SK-N-DZ (cell line): ENCODE data around the gene SH3PXD2B.
"Not testable (repeated sequence)": the region's sequence is repeated elsewhere in the genome, so short reads cannot be mapped to it uniquely, and the experiment has no call there.

ENCODE experiments used
- DNase-seq: peaks from one replicate; pipeline ENCODE4 v3.0.0-alpha.2; 2015; ENCODE audit warnings: low spot score

SH3PXD2B gene

DNA sequence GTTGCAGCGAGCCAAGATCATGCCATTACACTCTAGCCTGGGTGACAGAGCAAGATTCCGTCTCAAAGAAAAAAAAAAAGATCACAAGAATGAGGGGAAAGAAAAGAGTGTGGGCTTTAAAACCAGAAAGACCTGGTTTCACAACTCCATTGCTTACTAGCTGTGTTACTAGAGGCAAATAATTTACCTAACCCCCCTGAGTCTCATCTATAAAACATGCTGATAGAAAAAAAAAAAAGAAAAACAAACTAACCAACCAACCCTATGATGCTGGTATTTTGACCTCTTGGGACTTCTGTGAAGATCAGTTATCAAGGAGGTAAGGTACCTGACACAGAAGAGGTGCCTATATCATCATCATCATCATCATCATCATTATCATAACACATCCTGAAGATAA lies 110.6 kb downstream of the SH3PXD2B start:
- no peak for DNase-seq

DNA sequence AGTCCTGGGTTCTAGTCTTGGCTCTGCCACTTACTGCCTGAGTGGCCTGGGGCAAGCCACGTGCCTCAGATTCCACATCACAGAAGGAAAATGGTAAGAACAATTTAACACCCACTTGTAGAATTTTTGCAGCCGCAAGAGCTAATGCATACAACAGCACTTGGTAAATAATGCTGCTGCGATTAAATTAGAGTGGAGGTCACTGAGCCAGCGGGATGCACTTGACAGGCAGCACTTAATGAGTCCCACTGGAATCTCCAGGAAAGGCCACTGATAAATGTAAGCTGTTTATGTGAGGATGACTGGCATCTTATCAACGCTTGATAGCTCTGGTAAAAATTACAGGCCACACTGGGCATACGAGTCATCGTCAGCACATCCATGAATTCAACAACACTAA lies 111.4 kb downstream of the SH3PXD2B start:
- DNase-seq, result no peak

DNA sequence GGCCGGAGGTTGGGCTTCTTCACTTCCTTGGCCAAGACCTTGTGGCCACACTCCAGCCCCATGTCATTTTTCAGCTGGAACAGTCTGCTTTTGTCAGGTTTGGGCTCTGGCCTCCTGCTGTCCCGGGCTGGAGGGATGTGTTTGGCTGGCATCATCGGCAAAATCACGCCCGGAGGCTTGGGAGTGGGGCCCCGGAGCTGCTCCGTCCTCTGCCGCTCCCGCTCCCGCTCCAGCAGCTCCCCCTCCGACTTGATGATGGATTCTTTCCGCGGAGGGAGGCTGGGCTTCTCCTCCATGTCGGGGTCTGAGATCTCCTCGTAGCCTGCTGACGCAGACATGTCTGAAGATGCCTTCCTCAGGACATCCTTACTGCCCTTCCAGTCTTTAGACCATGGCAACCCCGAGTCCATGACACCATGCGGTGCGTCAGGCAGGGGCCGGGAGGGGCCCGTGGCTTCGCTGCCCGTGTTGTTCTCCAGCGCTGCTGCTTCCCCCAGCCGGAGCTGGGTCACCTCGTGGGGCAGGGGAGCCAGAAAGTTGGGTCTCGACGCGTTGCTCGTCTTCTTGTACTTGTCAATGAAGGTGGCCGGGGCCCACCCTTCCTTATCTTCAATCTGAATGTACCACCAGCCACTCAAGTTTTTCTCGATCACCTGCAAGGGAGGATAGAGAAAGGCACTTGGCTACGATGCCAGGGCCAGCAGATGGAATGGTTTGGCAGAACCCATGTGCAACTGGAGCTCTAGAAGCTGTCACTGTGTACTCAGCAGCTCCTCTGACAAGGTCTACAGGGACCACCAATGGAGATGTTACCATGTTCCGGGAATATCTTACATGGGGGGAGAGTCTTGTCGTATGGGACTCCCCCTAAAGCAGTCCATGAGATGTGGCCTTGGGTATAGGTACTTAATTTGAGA lies 114.8 kb downstream of the SH3PXD2B start:
- no peak for DNase-seq

DNA sequence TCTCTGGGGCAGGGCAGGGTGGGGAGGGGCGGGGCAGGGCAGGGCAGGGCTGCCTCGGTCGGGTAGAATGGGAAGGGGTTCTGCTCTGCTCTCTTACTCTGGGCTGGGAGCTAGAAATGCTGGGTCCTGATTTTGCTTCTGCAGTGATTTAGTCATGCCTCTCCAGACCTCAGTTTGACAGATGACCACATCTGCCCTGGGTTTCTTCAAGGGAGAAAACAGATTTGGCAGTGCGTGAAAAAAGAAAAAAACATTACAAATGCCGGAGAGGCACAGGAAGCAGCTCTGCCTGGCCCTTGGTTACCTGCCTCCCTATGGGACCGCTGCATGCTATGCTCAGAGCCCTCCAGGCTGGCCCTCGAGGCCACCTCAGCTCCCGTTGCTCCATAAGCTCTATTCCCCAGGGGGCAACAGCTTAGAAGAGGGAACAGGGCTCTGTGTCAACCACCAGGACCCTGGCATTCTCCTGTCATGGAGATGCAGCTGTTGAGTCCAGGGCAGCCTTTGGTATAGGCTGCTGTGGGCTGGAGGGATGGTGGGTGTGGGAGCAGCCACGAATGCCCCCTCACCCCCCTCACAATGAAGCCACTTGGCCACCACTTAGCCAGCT lies 117.5 kb downstream of the SH3PXD2B start:
- DNase-seq, result no peak

DNA sequence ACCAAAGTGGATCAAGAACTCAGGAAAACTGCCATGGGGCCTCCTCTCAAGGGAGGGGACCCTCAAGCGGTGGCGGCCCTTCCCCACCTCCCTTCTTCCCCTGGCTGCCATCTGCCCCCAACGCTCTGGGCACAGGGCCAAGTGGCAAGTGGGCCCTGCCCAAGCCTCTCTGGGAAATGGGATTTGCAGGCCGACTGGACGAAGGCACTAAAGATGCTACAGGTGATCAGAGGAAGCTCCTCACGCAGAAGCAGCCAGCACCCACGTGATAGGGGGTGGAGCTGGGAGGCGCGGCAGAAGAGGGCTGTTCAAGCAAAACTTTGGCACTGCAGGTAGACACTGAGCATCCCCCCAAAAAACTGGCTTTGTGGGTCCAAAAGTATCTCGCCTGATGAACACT lies 118.1 kb downstream of the SH3PXD2B start:
- DNase-seq, result no peak

DNA sequence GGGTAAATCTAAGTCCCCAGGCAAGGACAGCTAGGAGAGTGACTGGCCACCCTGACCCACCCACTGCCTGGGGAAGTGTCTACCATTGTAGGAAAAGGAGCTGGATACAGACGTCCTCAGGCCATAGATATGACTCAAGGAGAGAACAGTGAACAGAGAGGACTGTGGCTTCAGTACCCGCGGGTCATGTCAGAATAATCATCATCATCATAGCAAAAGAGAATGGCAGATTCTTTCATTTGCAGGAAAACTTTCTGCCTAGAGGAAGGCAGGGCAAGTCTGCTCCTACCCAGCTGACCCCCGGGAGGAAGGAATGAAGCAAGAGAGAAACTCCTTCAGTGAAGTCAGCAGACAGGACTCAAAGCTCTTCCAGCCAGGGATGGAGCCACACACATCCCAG lies 118.6 kb downstream of the SH3PXD2B start:
- no peak for DNase-seq

DNA sequence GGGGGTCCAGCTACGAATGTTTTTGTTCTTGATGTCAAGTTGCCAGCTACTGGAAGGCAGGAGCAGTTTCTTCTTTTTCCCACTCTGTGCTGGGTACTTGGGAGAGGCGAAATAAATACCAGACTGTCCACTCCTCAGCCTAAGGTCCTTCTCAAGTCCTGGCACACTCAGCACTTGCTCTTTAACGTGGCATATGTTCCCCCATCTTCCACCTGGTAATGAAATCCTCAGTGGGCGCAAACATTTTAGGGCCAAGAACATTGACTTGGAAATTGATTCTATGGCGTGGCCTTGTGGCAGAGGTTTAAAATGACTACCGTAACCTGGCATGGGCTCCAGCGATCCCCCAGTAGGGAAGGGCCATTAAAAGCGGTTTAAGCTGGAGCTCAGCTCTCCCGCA lies 119.7 kb downstream of the SH3PXD2B start:
- no peak for DNase-seq

DNA sequence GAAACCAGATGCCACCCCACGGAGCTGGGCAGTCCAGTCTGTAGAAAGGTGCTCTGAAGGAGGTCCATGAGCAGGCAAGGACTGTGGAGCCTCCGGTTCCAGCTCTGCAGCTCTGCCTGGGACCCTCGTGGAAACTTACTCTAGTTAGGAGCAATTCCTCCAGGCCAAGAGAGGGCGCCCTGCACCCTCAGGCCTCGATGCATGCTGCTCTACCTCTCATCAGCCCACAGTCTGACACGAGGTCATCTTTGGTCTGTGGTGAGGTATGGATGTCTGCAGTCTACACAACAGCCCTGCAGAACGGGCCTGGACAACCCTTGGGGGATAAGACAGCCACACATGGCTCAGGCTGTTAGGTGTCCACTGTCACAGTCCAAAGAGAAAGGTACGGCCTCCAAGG lies 120.1 kb downstream of the SH3PXD2B start:
- DNase-seq, result no peak

DNA sequence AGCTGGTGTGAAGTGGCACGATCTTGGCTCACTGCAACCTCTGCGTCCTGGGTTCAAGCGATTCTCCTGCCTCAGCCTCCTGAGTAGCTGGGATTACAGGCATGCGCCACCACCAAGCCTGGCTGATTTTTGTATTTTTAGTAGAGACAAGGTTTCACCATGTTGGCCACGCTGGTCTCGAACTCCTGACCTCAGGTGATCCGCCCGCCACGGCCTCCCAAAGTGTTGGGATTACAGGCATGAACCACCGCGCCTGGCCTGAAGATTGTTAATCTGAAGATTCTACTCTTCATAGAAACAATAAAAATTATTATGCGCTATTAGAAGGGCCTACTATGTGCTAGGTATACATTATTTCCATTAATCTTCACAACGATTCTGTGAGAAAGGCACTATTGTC lies 127.4 kb downstream of the SH3PXD2B start:
- DNase-seq, result not testable (repeated sequence)

DNA sequence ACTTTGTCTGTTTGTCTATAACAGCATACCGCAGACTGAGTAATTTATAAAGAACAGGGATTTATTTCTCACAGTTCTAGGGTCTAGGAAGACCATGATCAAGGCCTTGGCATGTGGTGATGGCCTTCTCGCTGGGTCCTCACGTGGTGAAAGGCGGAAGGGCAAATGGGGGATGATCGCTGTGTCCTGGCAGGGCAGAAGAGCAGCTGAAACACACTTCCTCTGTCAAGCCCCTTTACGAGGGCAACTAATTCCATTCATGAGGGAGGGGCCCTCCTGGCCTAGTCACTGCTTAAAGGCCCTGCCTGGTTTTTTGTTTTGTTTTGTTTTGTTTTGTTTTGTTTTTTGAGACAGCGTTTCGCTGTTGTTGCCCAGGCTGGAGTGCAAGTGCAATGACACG lies 128.9 kb downstream of the SH3PXD2B start:
- no peak for DNase-seq

DNA sequence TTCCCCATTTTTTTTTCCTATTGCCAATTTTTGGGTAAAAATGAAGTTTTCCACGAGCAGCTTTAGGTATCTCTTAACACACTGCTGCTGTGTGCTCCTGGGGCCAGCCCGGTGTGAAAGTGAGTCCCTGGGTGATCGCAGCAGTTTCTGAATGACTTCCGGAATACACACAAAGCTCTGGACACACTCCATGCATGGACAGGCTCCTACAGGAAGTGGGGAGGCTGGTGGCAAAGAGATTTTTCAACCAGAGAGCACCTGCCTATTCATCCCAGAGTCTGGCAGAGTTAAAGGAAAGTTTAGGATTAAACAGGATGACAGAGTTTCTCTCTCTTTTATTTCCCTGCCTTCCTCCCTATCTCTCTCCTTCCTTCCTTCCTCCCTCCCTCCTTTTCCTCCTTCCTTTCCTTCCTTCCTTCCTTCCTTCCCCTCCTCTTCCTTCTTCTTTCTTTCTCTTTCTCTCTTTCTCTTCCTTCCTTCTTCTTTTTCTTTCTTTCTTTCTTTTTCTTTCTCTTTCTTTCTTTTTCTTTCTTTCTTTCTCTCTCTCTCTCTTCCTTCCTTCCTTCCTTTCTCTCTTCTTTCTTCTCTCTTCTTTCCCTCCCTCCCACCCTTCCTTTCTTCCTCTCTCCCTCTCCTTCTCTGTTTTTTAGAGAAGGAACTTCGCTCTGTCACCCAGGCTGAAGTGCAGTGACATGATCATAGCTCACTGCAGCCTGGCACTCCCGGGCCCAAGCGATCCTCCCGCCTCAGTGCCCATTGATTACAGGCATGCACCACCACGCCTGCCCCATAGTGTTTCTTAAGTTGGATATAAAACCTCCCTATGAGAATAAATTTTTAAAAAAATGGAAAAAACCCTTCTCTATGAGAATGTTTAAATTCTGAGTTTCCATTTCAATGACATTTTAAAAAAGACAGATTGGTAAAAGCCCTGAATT lies 132.0 kb downstream of the SH3PXD2B start:
- DNase-seq, result peak; percentile 37

DNA sequence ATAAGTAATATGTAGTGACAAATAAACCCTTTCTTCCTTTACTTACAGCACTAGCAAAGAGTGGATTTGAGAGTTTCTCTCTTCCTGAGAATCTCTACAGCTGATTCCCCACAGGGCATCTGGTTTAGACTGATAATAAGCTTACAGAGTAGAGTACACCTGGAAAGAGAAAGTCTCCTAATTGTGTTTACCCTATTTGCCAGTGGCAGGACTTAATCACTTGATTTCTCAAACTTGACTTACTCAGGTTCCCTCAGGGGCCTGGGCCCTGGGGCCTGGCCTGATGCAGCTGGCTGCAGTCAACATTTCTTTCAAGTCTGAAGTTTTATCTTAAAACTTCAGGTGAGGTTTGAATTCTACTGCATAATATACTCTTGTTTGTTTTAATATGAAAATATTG lies 132.7 kb downstream of the SH3PXD2B start:
- peak; percentile 35 for DNase-seq

DNA sequence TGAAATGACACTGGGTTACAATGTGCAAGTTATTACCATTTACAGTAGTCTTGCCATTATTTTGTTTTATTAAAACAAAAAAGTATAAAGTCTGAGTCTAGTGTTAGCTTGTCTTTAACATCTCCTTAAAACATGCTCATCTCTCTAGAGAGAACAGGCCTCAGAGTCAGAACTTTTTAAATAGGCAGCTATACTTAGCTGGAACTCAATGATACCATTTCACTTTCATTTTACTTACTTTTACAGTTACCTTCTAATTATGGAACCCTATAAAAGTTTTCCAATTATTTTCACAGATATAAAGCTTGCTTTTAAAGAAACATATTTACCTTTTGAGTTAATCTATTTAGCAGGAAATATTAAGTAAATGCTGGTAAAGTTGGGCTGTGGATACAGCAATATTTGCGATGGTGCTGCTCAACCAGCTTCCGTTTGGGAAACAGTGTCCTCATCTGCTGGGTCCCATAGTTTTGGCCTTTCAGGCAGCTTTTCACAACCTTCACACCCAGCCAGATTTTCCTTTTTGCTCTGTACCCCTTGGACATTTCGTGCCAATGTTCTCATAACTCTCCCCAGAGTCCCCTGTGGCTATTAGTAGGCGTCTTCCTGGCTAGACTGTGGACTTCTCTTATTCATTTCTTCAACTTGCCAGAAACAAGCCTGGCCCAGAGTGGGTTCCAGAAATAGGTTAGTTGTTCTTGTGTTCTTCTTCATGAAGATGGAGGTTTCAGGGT lies 134.4 kb downstream of the SH3PXD2B start:
- DNase-seq, result no peak

DNA sequence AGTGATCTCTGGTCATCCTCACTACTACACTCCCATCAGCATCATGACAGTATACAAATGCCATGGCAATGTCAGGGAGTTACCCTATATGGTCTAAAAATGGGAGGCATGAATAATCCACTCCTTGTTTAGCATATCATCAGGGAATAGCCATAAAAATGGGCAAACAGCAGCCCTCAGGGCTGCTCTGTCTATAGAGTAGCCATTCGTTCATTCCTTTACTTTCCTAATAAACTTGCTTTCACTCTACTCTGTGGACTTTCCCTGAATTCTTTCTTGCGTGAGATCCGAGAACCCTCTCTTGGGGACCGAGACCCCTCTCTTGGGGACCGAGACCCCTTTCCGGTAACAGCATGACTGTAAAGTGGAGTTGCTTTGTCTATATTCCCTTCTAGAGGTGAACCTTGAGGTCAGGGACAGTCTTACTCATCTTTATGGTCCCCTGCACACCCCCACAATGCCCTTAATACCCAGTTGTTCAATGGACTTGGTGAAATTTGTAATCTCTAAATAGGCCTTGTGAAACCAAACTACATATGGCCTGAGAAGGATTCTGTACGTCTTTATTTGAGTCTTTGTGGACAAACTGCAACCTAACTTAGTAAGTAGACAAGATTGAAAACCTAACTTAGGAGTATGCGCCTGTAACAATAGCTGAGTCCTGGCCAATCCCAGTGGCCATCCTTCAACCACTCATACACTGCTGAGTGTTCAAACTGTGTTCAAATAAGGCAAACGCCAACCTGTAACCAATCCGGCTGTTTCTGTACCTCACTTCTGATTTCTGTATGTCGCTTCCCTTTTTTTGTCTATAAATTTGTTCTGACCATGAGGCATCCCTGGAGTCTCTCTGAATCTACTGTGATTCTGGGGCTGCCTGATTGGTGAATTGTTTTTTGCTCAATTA lies 138.5 kb downstream of the SH3PXD2B start:
- no peak for DNase-seq

DNA sequence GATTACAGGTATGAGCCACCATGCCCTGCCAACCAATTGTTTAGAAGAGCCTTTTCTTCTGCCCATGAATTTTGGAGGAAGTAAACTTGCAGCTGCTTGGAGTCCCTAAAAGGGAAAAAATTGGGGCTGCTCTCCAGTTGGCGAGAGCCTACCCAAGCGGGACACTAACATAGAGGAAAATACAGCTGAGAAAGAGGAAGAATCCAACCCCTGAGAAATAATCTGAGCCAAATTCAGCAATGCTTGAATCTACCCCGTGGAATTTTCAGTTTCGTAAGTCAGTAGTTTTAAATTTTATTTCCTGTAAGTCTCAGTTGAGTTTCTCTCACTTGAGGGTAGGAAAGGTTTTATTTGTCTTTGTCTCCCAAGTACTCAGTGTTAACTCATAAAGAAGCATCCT lies 140.4 kb downstream of the SH3PXD2B start:
- no peak for DNase-seq

DNA sequence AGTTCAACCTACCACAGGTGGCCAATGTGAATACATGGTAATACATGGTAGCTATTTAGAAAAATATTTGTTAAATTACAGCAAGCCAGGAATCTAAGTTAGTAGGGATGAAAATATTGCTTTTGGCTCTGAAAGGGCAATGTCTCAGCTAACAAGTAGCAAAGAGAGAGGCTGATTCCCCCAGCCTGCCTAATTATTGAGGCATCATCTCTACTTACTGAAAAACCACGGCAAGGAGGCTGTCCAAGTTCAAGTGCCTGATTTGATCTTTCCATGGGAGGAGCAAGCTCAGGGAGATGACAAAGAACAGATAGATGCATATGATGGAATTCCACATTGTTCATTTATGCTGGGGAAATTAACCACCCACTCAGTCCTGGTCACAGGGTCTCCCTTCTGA lies 142.0 kb downstream of the SH3PXD2B start:
- DNase-seq, result no peak

DNA sequence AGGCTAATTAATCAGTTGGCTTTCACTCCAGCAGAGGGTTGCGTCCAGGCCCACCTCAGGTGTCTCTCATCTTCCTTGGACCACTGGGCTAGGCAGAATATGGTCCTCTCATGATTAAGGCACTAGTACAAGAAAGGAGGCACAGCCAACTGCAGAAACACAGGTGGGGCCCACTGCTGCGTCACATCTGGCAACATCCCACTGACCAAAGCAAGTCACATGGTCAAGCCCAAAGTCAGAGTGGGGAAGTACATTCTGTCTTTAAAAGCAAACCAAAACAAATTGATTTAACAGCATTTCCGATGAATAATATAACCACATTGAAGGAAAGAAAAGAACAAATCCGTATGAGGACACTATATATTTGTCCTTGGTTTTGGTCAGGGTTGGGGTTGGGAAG lies 142.7 kb downstream of the SH3PXD2B start:
- no peak for DNase-seq

DNA sequence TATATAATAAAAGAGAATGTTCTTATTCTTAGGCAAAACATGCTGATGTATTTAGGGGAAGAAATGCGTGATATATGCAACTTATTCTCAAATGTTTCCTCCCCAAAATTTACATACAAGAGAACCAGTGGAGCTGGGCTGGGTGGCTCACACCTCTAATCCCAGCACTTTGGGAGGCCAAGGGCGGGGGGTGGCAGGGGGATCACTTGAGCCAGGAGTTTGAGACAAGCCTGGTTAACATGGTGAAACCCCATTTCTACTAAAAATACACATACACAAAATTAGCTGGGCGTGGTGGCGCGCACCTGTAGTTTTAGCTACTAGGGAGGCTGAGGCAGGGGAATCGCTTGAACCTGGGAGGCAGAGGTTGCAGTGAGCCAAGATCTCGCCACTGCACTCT lies 143.3 kb downstream of the SH3PXD2B start:
- DNase-seq, result no peak

DNA sequence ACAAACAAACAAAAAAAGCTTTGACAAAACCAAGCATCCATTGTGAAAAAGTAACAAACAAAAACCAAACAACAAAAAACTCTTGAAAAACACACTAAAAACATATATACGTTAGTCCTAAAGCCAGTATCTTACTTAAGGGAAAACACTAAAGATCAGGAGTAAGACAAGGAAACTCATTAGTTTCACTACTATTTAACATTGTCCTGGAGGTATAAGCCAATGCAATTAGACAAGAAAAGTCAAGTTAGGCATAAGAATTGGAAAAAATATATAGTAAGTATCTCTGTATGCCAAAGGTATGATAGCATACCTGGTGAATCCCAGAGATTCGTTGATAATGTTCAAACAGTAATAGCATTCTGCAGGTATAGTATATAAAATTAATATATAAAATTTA lies 148.9 kb downstream of the SH3PXD2B start:
- DNase-seq, result no peak

DNA sequence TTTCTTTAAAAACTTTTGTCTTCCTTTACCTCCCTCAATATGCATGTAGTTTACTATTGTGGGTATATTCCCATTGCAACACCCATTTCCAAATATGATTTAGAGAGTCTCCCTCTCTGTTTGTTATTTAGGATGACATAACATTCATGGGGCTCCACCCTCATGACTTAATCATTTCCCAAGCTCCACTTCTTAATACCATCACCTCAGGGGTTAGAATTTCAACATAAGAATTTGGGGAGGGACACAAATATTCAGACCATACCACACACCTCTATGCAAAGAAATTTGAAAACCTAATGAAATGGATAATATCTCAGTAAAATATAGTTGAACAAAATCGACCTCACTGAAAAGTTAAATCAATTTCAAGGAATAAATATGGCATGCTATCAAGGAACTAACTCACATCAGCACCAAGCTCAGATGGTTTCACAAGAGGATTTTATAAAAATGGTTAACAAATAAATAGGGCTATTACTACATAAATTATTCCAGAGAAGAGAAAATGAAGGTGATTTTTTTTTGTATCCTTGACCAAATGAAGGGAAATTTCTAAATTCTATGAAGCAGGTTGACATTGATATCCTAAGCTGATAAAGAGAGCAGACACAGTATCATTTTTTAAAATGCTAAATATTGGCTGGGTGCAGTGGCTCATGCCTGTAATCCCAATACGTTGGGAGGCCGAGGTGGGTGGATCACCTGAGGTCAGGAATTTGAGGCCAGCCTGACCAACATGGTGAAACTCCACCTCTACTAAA lies 150.6 kb downstream of the SH3PXD2B start:
- no peak for DNase-seq
